ENCODE results near the gene ALX4.

ALX4 gene

GRCh38 chr11:44264761-44265160, 45.2 kb downstream of the ALX4 start:
- DNase-seq: no peak

- no peak for DNase-seq
Measured at GRCh38 chr11:44264438-44264749, 45.5 kb downstream of the ALX4 start.

- DNase-seq: no peak
Measured at GRCh38 chr11:44263738-44264437, 46.1 kb downstream of the ALX4 start.

- DNase-seq: no peak
Measured at GRCh38 chr11:44261800-44262591, 47.9 kb downstream of the ALX4 start.

- no peak for DNase-seq
Measured at GRCh38 chr11:44260081-44260480, 49.9 kb downstream of the ALX4 start.

- DNase-seq: no peak
Measured at GRCh38 chr11:44258839-44259420, 51.0 kb downstream of the ALX4 start.

GRCh38 chr11:44258190-44258489, 51.8 kb downstream of the ALX4 start:
- no peak for DNase-seq

- DNase-seq: no peak
Measured at GRCh38 chr11:44257338-44258189, 52.4 kb downstream of the ALX4 start.

GRCh38 chr11:44256673-44257291, 53.2 kb downstream of the ALX4 start:
- no peak for DNase-seq

- no peak for DNase-seq
Measured at GRCh38 chr11:44255406-44256071, 54.4 kb downstream of the ALX4 start.

- no peak for DNase-seq
Measured at GRCh38 chr11:44252999-44253602, 56.8 kb downstream of the ALX4 start.

- no peak for DNase-seq
Measured at GRCh38 chr11:44250421-44250820, 59.5 kb downstream of the ALX4 start.

- DNase-seq: no peak
Measured at GRCh38 chr11:44248109-44248508, 61.8 kb downstream of the ALX4 start.

- no peak for DNase-seq
Measured at GRCh38 chr11:44247508-44247907, 62.4 kb downstream of the ALX4 start.

GRCh38 chr11:44246726-44247125, 63.2 kb downstream of the ALX4 start:
- DNase-seq: no peak

GRCh38 chr11:44244639-44245310, 65.2 kb downstream of the ALX4 start:
- no peak for DNase-seq

GRCh38 chr11:44243595-44244343, 66.2 kb downstream of the ALX4 start:
- no peak for DNase-seq

- DNase-seq: no peak
Measured at GRCh38 chr11:44243086-44243485, 66.9 kb downstream of the ALX4 start.

GRCh38 chr11:44241851-44242250, 68.1 kb downstream of the ALX4 start:
- DNase-seq: no peak

GRCh38 chr11:44237156-44237555, 72.8 kb downstream of the ALX4 start:
- DNase-seq: no peak

- no peak for DNase-seq
Measured at GRCh38 chr11:44236296-44236695, 73.6 kb downstream of the ALX4 start.
